Colonic mucosa (tissue), 4 donors: ENCODE data around the gene NUMBL. TPM values are rescaled to one million over a fixed set of nuclear protein-coding genes. Genes with fewer than 3 reads are reported as not detected.
A peak's percentile ranks its signal among the peaks of the same experiment; 100 is the strongest.
"Not testable (repeated sequence)": the region's sequence is repeated elsewhere in the genome, so short reads cannot be mapped to it uniquely, and the experiment has no call there.

Source experiments
- DNase-seq: peaks from one replicate; pipeline ENCODE4 v3.0.0-alpha.2; 2020
- H3K27ac ChIP-seq: fragments of 200-600 bp; one replicate; pipeline ENCODE4 v1.8.0; 2021
- H3K27me3 ChIP-seq: fragments of 200-600 bp; one replicate; pipeline ENCODE4 v1.8.0; 2021
- H3K36me3 ChIP-seq: fragments of 200-600 bp; one replicate; pipeline ENCODE4 v1.8.0; 2021
- H3K4me1 ChIP-seq: fragments of 200-600 bp; one replicate; pipeline ENCODE4 v1.8.0; 2021; ENCODE audit warnings: mild to moderate bottlenecking
- H3K4me3 ChIP-seq: fragments of 200-600 bp; one replicate; pipeline ENCODE4 v1.8.0; 2021
- H3K9ac ChIP-seq, 2 donors: one replicate each; pipeline ENCODE4 v1.7.0; 2013; ENCODE audit warnings: control low read depth in 2 of 2, low read depth in 2 of 2, low read length in 2 of 2
- H3K9me3 ChIP-seq: fragments of 200-600 bp; one replicate; pipeline ENCODE4 v1.8.0; 2021
- CTCF ChIP-seq: fragments of 200-600 bp; IDR thresholded peaks from one replicate; pipeline ENCODE4 v1.8.0; 2022; ENCODE audit warnings: antibody characterized with exemption, mild to moderate bottlenecking
- intact Hi-C: fragments of 100-400 bp; cut with DNase I; formaldehyde crosslinking; loops from one replicate; pipeline ENCODE4 v1.14.1; 2022
- total RNA-seq, 2 donors: library from RNA; stranded (reverse); fragmentation: NEBNext Ultra II Directional in 1 of 2; extraction: Animal tissue kit (Norgen Biotek cat#: 25700) in 1 of 2; gene quantifications; one replicate each; pipeline ENCODE4 v1.2.1, GENCODE V29; 2021
- donor health status: healthy.
- donor health status: DM: no; HTN: no; CAD: no.
- donor health status: DM: no; HTN: no; CAD: no.

The NUMBL gene
- total RNA-seq, 2 donors from 2014 or later = 12.8 to 22.0 TPM

- Histone ChIP-seq H3K27ac (no peak overlapping the region), H3K9me3 (no peaks in the 10 kb centered on the region), H3K9ac (no peak overlapping the region), H3K36me3 (peaks cover 4% of the 10 kb centered on the region), H3K4me3 (no peak overlapping the region), H3K4me1 (no peaks in the 10 kb centered on the region), H3K27me3 (no peaks in the 10 kb centered on the region)
- intact Hi-C loops = no loop called here
- no peak for TF ChIP-seq CTCF
- DNase-seq = no peak
Measured at GRCh38 chr19:40625406-40626120, 64.9 kb downstream of the NUMBL start.

DNA sequence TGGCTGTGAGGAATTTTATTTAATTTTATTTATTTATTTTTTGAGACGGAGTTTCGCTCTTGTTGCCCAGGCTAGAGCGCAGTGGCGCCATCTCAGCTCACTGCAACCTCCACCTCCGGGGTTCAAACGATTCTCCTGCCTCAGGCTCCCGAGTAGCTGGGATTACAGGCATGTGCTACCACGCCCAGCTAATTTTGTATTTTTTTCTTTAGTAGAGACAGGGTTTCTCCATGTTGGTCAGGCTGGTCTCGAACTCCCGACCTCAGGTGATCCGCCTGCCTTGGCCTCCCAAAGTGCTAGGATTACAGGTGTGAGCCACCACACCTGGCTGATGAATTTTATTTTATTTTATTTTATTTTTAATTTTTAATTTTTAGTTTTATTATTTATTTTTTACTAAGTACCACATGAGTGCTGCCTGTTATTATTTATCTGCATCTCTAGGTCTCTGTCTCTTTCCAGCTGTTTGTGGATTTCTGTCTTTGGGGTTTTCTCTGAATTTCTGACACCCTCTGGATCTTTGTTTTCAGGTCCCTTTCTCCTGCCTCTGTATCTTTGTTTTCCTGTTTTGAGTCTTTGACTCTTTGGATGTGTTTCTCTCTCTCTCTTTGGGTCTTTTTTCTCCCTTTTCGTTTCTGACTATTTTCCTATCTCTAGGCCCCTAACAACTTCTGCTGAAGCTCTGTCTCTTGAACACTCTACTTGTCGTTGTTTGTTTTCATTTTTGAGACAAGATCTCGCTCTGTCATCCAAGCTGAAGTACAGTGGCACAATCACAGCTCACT lies 65.9 kb downstream of the NUMBL start:
- H3K4me3 ChIP-seq, H3K4me1 ChIP-seq, H3K36me3 ChIP-seq, H3K9me3 ChIP-seq, H3K27ac ChIP-seq, H3K27me3 ChIP-seq, H3K9ac ChIP-seq, intact Hi-C loops, DNase-seq: not testable (repeated sequence)

GRCh38 chr19:40623403-40624251 lies 66.8 kb downstream of the NUMBL start:
- DNase-seq = peak; percentile 92
- Histone ChIP-seq H3K27me3 (no peaks in the 10 kb centered on the region), H3K36me3 (no peaks in the 10 kb centered on the region), H3K4me3 (no peak overlapping the region), H3K9me3 (no peaks in the 10 kb centered on the region), H3K9ac (no peak overlapping the region), H3K4me1 (no peaks in the 10 kb centered on the region), H3K27ac (no peak overlapping the region)
- intact Hi-C loops = no loop called here
- no peak for TF ChIP-seq CTCF

GRCh38 chr19:40622773-40623075 lies 67.7 kb downstream of the NUMBL start:
- no peak for TF ChIP-seq CTCF
- DNase-seq = no peak
- Histone ChIP-seq H3K27ac (no peak overlapping the region), H3K27me3 (no peaks in the 10 kb centered on the region), H3K9ac (no peak overlapping the region), H3K4me1 (no peaks in the 10 kb centered on the region), H3K9me3 (no peaks in the 10 kb centered on the region), H3K36me3 (no peaks in the 10 kb centered on the region), H3K4me3 (no peak overlapping the region)
- intact Hi-C loops = no loop called here

GRCh38 chr19:40621966-40622772 lies 68.3 kb downstream of the NUMBL start:
- H3K36me3 ChIP-seq = no peaks in the 10 kb centered on the region
- H3K27me3 ChIP-seq = no peaks in the 10 kb centered on the region
- no peak overlapping the region for H3K9ac ChIP-seq
- no peaks in the 10 kb centered on the region for H3K9me3 ChIP-seq
- no peak overlapping the region for H3K4me3 ChIP-seq
- no peak overlapping the region for H3K27ac ChIP-seq
- intact Hi-C loops = no loop called here
- DNase-seq = no peak
- no peak for TF ChIP-seq CTCF
- H3K4me1 ChIP-seq = no peaks in the 10 kb centered on the region
